Epidermal melanocyte (primary cell): ENCODE data around the gene SLC25A52.
"Not testable (repeated sequence)": the region's sequence is repeated elsewhere in the genome, so short reads cannot be mapped to it uniquely, and the experiment has no call there.

Experiments used
- DNase-seq: peaks from one replicate; pipeline ENCODE4 v3.0.0; 2011; ENCODE audit warnings: low spot score; ENCODE audit not compliant: insufficient read length

The SLC25A52 gene, protein sequence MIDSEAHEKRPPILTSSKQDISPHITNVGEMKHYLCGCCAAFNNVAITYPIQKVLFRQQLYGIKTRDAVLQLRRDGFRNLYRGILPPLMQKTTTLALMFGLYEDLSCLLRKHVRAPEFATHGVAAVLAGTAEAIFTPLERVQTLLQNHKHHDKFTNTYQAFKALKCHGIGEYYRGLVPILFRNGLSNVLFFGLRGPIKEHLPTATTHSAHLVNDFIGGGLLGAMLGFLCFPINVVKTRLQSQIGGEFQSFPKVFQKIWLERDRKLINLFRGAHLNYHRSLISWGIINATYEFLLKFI

DNA sequence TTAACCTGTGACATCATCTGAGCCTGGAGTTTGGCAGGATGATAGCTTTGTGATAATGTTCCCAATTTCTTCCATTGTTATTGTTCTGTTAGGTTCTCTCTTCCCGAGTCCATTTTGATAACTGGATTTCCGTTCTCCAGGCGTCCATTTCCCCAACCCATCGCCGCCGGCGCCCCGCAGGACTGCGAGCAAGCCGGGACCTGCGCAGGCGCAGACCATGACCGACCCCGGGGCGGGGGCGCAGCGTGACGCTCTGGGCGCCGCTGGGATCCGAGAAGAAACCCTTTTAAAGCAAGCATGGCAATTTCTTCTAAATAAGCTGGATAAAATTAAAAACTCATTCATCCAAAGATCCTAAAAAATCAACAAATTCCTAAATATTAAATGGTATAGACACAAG lies at the start of gene SLC25A52:
TSS of gene SLC25A52 (minus strand) at position 186 of the 400 bp plus-strand sequence. CDS start 219 bp downstream, outside the sequence.
- DNase-seq, result no peak

DNA sequence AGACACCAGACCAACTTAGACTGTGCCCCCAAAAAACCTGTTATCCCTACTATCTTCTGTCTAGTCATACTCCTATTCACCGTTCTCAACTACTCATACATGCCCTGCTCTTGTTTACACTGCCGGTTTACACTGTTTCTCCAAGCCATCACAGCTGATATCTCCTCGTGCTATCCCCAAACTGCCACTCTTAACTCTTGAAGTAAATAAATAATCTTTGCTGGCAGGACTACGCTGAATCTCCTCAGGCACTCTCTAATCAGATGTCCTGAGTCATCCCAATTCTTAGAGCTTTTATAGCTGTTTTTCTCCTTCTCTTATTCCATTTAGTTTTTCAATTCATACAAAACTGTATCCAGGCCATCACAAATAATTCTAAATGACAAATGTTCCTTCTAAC lies 48.4 kb upstream of the SLC25A52 start:
- DNase-seq, result not testable (repeated sequence)

DNA sequence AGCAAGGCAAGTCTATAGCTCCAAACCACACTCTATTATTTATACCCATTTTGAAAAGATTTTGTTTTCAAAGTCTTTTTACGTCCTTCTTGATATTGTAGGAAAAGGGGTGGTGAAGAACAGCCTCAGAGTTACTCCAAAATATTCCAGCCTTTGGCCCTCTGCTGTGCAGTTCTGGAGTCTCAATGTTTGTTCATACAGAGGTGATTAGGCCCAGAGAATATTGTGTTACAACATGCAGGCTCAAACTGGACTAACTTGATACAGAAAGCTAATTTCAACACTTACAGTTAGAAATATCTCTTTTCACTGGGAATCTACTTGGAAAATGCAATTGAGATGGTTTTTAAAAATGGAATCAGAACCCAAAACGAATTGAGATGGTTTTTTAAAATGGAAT lies 40.4 kb upstream of the SLC25A52 start:
- no peak for DNase-seq

DNA sequence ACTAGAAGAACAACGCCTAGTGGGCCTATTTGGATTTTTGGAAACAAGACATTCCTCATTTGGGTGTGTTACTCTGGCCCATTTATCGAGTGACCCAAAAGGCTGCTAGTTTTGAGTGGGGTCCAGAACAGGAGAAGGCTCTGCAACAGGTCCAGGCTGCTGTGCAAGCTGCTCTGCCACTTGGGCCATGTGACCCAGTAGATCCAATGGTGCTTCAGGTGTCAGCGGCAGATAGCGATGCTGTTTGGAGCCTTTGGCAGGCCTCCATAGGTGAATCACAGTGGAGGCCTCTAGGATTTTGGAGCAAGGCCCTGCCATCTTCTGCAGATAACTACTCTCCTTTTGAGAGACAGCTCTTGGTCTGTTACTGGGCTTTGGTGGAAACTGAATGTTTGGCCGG lies 38.6 kb upstream of the SLC25A52 start:
- not testable (repeated sequence) for DNase-seq

DNA sequence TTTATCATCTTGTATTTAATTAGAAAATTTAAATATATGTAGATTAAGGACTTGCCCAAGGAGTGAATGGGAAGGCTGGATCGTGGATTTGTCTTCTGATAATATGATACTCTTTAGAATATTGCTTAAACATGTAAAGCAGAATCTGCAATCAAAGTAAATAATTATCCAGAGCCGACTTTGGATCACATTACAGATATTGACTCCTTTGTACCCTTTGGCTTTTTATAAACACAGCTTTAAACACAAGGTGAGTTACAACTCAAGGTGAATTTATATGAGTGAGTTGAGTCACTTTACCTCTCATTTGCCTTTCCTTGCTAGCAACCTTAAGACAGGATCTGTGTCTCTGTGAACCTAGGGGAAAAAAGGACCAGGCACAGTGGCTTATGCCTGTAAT lies 37.7 kb upstream of the SLC25A52 start:
- DNase-seq, result no peak

DNA sequence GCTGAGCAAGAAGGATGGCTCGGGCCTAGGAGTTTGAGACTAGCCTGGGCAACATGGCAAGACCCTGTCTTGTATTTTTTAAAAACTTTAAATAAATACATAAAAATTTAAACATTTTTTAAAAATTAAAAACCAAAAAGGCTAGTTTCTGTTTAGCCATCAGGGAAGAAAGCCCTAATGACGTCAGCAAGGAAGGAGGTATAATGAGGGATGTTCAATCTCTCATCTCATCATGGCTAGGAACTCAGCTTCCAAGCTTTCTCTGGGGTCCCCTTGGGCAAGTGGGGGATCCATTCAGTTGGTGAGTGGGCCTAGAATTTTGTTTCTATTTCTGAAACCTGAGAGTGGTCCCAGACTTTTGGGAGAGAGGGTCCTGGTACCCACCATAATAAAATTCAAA lies 35.1 kb upstream of the SLC25A52 start:
- DNase-seq, result no peak

DNA sequence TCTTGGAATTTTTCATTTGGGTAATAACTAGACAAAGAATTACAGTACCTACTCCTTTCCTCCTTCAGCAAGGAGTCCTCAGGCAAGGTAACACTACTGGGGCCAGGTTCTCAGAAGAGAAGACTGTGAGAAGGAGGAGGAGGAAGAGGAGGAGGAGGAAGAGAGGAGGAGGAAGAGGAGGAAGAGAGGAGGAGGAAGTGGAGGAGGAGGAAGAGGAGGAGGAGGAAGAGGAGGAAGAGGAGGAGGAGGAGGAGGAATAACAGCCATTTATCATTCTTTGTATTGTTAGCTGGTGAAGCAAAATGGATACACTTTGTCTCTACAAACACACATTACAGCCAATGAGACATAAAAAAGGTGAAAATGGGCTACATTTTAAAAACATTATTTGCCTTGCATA lies 32.9 kb upstream of the SLC25A52 start:
- no peak for DNase-seq

DNA sequence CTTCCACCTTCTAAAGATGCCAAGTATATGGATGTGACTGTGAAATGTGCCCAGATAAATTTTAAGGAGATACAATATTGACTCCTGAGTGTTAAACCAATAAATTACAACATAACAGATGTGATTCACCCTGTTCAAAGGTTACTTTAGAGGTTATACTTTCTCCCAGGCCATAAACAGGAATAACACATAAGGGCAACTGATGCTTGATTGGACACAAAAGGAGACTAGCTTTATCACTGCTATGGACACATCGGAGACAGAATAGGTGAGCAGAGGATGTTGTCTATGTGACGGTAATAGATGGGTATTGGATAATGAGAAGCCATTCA lies 31.9 kb upstream of the SLC25A52 start:
- no peak for DNase-seq

DNA sequence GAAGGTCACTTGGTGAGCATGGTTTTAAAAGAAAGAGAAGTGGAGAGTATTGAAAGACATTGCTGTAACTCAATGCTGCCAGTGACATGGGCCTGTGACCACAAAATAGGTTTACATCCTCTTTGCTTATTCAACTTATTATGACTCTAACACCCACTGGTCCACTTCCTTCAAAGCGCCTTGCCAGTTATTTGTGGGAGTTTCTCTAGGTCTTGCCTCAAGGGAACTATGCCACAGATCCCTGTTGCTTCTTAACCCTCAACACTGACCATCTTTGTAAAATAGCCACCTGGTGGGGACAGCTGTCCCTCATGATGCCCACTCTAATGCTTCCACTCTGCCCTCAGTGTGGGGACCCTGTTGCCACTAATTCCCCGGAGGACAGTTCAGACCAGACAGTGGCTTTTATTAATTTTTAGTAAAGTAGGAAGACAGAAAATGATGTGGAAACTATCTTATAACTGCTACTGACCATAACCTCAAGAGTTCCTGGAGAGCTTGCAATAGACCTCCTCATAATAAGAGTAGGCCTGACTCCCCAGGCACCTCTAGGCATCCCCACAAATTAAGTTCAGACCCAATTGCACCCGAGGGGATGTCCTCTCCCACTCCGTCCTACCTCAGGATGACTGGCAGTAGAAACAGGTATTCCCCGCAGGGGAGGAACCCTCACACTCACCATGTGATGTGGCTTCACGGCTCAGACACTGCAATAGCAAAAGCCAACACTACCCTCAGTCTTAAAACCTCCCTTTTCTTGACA lies 31.3 kb upstream of the SLC25A52 start:
- DNase-seq, result no peak

DNA sequence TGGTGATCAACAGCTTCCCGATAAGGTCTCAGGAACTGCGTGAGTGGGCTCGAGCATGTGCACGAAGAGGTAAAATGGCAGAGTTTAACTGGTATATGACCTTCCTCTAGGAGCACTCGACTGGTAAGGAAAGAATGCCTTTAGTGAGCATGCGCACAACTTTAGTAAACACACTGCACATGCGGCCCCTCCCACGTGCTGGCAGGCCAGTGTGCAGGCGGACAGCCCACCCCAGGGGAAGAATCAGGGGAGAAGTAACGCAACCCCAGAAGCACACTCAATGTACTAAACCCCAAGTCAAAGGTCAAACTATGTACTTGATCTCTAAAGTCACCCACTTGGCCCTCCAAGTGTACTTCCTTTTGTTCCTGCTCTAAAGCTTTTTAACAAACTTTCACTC lies 28.7 kb upstream of the SLC25A52 start:
- no peak for DNase-seq

DNA sequence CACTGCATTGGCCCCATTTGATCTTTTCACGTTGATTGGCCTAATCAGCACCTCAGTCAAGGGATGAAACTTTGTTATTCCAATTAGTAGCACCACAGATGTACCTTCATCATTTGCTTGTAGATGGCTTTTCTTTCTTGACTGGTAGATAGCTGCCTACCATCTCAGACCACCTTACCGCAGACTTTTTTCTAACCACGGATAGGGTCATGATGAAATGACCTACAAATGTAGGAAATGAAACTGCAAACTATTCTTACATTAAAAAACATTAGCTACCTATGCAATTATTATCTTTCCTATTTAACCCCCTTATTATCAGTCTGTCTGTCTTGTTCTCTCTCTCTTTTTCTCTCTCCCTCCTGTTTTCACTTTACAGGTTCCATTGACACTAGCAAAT lies 22.4 kb upstream of the SLC25A52 start:
- no peak for DNase-seq

DNA sequence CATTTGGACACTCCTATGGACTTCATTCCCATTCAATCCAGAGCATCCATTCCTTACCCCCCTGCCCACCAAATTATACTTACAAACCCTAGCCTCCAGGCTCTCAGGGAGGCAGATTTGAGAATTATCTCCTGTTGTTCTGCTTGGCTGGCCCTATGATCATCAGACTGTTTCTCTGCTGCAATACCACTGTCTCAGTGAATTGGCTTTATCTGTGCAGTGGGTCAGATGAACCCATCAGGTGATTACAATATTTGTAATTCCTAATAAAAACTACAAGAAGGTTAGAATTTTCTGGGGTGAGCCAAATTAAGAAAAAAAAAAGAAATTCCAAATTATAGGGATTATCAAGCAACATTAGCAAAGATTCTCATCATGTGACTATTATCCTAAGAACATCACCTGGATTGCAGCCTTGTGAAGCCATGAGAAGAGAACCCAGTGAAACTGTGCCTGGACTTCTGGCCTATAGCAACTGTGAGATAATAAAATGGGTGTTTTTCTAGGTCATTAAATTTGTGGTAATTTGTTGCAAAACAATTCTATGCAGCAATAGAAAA lies 17.8 kb upstream of the SLC25A52 start:
- DNase-seq, result no peak

DNA sequence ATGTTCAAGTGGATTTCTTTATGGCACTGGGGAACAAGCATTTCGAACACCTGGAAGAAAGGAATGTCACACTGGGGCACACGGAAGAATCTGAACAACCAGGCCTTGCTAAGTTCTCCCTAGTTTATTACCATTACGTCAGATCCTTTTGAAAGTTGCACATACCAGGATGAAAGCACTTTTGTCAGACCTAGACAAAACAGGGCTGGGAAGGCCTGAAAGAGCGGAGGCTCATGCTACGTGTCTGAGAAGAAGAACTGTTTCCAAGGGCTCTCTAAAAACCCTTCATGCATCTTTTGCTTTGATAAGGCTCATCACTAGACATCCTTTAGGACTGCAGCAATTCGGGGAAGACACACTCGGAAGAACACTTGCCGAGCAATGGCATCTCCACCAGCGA lies 15.4 kb upstream of the SLC25A52 start:
- DNase-seq, result no peak

DNA sequence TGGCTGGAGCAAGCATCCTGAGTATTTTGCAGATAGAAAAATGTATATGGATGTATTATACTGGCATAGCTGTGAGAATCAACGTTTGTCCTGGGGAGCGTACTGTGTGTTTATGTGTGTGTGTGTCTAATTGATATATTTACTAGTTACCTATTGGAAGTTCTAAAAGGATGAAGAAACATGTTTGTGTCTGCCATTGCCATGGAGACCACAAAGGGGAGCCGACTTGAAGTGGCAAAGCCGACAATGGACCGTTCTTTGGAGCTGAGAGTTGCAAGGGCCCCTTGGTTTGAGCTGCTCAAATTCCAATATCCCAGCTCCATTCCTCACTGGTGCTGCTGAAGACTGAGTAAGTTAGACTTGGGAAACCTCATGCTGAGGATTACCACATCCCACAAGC lies 14.3 kb upstream of the SLC25A52 start:
- DNase-seq, result no peak

DNA sequence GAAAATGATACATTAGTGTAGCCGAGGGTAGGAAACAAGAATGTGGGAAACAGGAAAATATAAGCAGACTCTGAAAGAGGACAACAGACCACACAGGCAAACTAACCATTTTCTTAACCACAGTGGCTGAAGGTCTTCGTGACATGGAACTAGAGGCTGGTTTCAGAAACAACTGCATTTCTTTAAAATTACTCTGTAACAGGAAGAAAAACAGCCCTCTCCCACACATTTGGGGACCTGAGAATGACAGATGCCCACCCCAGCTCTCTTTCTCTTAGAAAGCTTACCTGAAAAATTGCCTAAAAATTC lies 13.8 kb upstream of the SLC25A52 start:
- no peak for DNase-seq

DNA sequence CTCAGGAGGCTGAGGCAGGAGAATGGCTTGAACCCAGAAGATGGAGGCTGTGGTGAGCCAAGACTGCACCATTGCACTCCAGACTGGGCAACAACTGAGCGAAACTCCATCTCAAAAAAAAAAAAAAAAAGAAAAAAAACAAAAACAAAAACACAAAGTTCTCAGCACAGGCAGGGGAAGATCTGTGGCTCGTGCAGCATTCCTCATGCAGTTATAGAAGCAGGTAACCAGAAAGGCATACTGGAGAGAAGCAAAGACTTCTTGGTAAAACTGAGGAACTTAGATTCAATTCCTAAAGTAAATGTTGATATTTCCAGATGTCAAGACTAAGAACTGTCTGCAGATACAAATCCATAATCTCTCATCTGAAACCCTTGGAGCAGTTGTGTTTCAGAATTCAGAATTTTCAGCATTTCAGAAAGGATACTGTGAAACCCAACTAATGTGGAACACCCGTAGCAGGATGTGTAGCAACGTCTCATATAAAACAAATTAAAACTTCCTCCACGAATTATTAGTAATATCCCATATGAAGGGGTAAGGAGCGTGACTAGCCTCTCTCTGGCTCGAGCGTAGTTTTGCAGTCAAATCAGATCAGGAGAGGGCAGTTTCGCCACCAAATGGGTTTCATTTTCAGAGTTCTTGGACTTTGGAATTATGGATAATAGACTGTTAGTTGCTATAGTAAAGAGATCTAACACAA lies 13.2 kb upstream of the SLC25A52 start:
- DNase-seq, result no peak

DNA sequence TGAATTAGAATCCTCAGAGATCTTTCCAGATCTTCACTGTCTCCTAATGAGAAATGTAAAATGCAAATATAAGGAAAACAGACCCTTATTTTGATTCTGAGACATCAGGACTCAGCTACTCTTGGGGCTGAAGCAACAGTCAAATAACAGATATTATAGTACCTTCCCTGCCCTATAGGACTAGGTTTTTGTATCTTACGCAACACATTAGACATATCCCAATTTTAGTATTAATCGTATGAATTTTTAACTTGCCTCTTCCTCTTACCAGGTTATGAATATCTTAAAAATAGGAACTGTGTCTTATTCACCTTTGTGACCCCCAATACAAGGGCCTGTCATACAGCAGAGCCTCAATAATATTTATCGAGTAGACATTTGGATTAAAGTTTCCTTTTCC lies 12.0 kb upstream of the SLC25A52 start:
- no peak for DNase-seq

DNA sequence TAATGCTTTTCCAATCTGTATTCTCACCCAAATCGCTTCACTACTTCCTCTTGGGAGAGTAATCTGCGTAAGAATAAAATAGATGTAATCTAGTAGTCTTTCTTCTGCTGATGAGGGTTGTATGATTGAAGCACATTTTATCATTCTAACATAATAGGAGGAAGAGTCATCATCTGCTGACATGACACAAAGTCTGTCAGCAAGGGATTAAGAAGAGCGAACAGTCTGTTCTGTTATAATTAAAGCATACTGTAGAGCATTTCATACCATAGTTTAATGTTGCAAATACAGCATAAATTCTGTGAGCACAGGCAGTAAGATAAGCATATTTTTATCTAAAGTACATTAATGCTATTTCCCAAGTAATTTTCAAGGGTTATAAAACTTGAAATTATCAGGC lies 10.4 kb downstream of the SLC25A52 start:
- DNase-seq, result no peak

DNA sequence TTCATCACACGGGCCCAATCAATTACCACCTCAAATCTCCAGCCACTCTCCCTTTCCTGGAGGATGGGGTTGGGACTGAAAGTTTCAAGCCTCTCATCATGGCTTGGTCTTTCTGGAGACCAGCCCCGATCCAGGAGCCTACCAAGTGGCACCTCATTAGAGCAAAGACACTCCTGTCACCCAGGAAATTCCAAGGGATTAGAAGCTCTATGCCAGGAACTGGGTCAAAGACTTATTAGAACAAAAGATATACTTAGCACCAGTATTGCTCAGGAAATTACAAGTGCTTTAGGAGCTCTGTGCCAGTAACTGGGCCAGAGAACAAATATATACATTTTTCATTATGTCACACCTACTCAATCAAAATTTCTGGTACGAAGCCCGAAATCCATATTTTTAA lies 14.3 kb downstream of the SLC25A52 start:
- no peak for DNase-seq

DNA sequence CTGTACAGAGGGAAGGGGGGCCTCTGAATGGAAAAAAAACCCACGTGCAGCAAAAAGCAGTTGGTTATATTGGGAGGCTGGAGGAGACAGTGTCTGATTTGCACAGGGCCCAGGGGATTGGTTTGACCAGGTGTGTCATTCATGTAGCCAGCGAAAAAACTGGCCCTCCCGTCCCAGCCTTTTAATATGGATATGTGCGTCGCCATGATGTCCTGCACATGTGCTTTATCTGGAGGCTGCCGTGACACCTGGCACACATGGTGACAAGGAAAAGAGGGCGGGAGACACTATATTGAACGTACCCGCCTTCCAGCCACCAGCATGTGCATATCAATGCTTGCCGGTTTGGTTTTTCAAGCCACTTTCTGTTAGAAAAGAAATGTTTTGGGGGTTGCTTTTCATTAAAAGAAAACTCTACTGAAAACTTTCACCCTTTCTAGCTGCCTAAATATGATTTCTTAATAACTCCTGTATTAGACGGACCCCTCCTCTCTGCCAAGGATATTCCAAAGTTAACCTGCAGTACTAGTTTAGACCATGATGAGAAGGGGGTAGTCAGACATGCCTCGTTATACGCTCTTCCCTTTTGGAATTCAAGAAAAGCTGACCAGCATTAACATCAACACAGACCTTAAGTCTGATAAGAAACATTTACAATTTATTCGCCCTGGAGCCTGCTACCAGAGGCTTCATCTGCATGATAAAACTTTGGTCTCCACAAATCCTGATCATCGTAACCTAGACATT lies 16.2 kb downstream of the SLC25A52 start:
- DNase-seq, result no peak

DNA sequence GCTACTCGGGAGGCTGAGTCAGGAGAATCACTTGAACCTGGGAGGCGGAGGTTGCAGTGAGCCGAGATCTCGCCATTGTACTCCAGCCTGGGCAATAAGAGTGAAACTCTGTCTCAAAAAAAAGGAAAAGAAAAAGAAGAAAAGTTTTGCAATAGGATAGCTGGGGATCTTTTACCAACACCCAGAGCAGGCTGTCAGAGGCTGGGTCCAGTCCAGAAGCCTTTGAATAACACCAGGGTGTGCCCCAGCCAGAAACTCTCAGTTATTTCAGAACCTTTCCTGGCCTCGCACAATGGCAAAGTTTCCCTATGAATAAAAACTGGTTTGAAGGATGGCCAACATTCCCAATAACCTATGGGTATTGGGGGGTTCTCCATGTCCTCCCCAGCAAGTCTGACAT lies 17.1 kb downstream of the SLC25A52 start:
- not testable (repeated sequence) for DNase-seq
